ENCODE measurements around the gene RARG.

RARG gene

DNA sequence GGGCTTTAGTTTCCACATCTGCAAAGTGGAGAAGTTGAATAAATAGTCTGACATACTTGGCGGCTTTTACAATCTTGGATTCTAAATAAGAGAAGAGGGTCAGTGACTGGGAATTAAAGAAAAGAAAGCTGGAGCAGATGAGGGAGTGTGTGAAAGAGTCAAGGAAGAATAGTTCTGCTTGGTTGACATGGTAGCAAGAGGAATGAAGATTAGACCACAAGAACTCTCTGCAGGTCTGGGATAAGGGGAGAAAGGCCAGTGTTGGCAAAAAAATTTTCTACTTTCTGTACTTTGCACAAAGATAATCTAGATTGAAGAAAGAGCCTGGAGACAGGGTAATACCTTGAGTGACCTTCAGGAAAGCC is 30.9 kb downstream of the RARG start:
- Histone ChIP-seq H3K23ac (ENCODE audit: low read length) (no peak overlapping the region), H3K79me2 (ENCODE audit: control insufficient read depth, insufficient read depth, low read length, poor library complexity) (no peaks in the 10 kb centered on the region), H4K8ac (ENCODE audit: low read depth, low read length) (no peak overlapping the region), H2AK5ac (ENCODE audit: low read length) (no peak overlapping the region), H3K9ac (ENCODE audit: low read length) (no peak overlapping the region), H3K36me3 (ENCODE audit: control insufficient read depth in 1 of 2, insufficient read depth in 2 of 2, low read length in 2 of 2) (no peaks in the 10 kb centered on the region), H4K91ac (ENCODE audit: low read depth, low read length) (no peak overlapping the region), H3K14ac (ENCODE audit: low read length) (no peak overlapping the region), H3K4ac (ENCODE audit: low read depth, low read length) (no peak overlapping the region), H3K18ac (ENCODE audit: low read length) (no peak overlapping the region), H3K27me3 (ENCODE audit: insufficient read depth, low read length) (no peaks in the 10 kb centered on the region), H4K12ac (ENCODE audit: low read depth, low read length) (no peak overlapping the region), H3K4me1 (ENCODE audit: control insufficient read depth in 1 of 2, insufficient read depth in 2 of 2, low read length in 2 of 2) (peaks cover 0 to 2% of the 10 kb centered on the region in 2 experiments), H2BK5ac (ENCODE audit: low read depth, low read length, poor library complexity) (no peak overlapping the region), H3K4me3 (ENCODE audit: low read depth, low read length) (no peak overlapping the region), H2AFZ (ENCODE audit: insufficient read depth, low read length, poor library complexity) (no peak overlapping the region), H3K27ac (ENCODE audit: low read depth, low read length) (no peak overlapping the region), H2BK120ac (ENCODE audit: insufficient read depth, low read length, poor library complexity) (no peak overlapping the region), H3K9me3 (ENCODE audit: insufficient read depth, low read depth, low read length) (no peaks in the 10 kb centered on the region), H3K4me2 (ENCODE audit: low read length) (no peak overlapping the region), H2BK12ac (ENCODE audit: low read length) (no peak overlapping the region), H3K79me1 (ENCODE audit: low read length) (no peaks in the 10 kb centered on the region)
- WGBS (ENCODE audit: extremely low coverage, insufficient coverage, insufficient read length): no CpG with 5 or more reads among the region's 1 CpG
- DNase-seq: no peak

DNA sequence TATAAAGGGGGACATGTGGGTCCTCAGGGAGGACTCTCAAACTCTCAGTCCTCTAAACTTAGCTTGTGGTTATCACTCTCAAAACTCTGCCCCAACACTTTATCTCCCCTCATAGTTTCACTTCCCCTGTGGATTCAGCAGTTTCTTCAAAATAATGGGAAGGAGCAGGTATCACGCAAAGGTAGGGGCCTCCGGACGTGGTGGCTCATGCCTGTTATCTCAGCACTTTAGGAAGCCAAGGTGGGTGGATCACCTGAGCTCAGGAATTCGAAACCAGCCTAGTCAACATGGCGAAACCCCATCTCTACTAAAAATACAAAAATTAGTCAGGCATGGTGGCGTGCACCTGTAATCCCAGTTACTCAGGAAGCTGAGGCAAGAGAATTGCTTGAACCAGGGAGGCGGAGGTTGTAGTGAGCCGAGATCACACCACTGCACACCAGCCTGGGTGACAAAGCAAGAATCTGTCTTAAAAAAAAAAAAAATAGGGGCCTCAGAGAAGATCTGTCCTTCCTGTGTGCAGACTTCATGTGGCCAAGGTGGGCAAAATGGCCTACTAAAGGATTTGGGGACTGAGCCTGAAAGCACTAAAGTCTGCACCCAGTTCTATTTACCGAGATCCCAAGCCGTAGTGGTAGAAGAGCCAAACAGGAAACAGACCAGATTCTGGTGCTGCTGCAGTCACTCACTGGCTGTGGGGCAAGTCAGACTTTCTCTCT is 31.4 kb downstream of the RARG start:
- Histone ChIP-seq H3K79me1 (ENCODE audit: low read length) (no peaks in the 10 kb centered on the region), H3K4me2 (ENCODE audit: low read length) (no peak overlapping the region), H2AFZ (ENCODE audit: insufficient read depth, low read length, poor library complexity) (no peak overlapping the region), H3K18ac (ENCODE audit: low read length) (no peak overlapping the region), H4K8ac (ENCODE audit: low read depth, low read length) (no peak overlapping the region), H2BK5ac (ENCODE audit: low read depth, low read length, poor library complexity) (no peak overlapping the region), H3K23ac (ENCODE audit: low read length) (no peak overlapping the region), H3K27ac (ENCODE audit: low read depth, low read length) (no peak overlapping the region), H2BK12ac (ENCODE audit: low read length) (no peak overlapping the region), H3K4ac (ENCODE audit: low read depth, low read length) (no peak overlapping the region), H4K12ac (ENCODE audit: low read depth, low read length) (no peak overlapping the region), H2BK120ac (ENCODE audit: insufficient read depth, low read length, poor library complexity) (no peak overlapping the region), H3K79me2 (ENCODE audit: control insufficient read depth, insufficient read depth, low read length, poor library complexity) (no peaks in the 10 kb centered on the region), H3K9ac (ENCODE audit: low read length) (no peak overlapping the region), H3K36me3 (ENCODE audit: control insufficient read depth in 1 of 2, insufficient read depth in 2 of 2, low read length in 2 of 2) (no peaks in the 10 kb centered on the region), H3K27me3 (ENCODE audit: insufficient read depth, low read length) (no peaks in the 10 kb centered on the region), H3K14ac (ENCODE audit: low read length) (no peak overlapping the region), H3K4me3 (ENCODE audit: low read depth, low read length) (no peak overlapping the region), H2AK5ac (ENCODE audit: low read length) (no peak overlapping the region), H3K9me3 (ENCODE audit: insufficient read depth, low read depth, low read length) (no peaks in the 10 kb centered on the region), H4K91ac (ENCODE audit: low read depth, low read length) (no peak overlapping the region), H3K4me1 (ENCODE audit: control insufficient read depth in 1 of 2, insufficient read depth in 2 of 2, low read length in 2 of 2) (peaks cover 0 to 2% of the 10 kb centered on the region in 2 experiments)
- DNase-seq: no peak
- no CpG with 5 or more reads among the region's 10 CpGs for WGBS (ENCODE audit: extremely low coverage, insufficient coverage, insufficient read length)

DNA sequence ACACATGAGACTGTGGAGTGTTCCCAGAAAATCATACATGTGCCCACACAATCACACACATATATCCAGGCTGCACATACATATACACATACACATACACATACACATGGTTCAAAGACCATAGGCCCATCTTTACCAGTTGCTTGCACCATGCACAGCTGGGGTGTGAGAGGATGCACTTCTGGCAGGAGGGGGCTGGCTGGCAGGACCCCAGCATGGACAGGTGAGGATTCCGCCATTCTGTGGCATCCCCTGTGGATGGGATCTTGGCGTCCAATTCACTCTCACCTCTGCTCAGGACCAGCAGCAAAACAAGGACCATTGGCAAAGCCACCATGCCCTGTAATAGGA is 31.9 kb downstream of the RARG start:
- Histone ChIP-seq H3K4me3 (ENCODE audit: low read depth, low read length) (no peak overlapping the region), H2AFZ (ENCODE audit: insufficient read depth, low read length, poor library complexity) (no peak overlapping the region), H4K8ac (ENCODE audit: low read depth, low read length) (no peak overlapping the region), H2BK5ac (ENCODE audit: low read depth, low read length, poor library complexity) (no peak overlapping the region), H3K27me3 (ENCODE audit: insufficient read depth, low read length) (peaks cover 3% of the 10 kb centered on the region), H4K12ac (ENCODE audit: low read depth, low read length) (no peak overlapping the region), H3K9me3 (ENCODE audit: insufficient read depth, low read depth, low read length) (no peaks in the 10 kb centered on the region), H3K23ac (ENCODE audit: low read length) (no peak overlapping the region), H3K4me1 (ENCODE audit: control insufficient read depth in 1 of 2, insufficient read depth in 2 of 2, low read length in 2 of 2) (peaks cover 0 to 2% of the 10 kb centered on the region in 2 experiments), H2AK5ac (ENCODE audit: low read length) (no peak overlapping the region), H3K14ac (ENCODE audit: low read length) (no peak overlapping the region), H3K18ac (ENCODE audit: low read length) (no peak overlapping the region), H3K79me1 (ENCODE audit: low read length) (no peaks in the 10 kb centered on the region), H2BK120ac (ENCODE audit: insufficient read depth, low read length, poor library complexity) (no peak overlapping the region), H3K4me2 (ENCODE audit: low read length) (no peak overlapping the region), H3K4ac (ENCODE audit: low read depth, low read length) (no peak overlapping the region), H3K27ac (ENCODE audit: low read depth, low read length) (no peak overlapping the region), H3K36me3 (ENCODE audit: control insufficient read depth in 1 of 2, insufficient read depth in 2 of 2, low read length in 2 of 2) (no peaks in the 10 kb centered on the region), H4K91ac (ENCODE audit: low read depth, low read length) (no peak overlapping the region), H3K9ac (ENCODE audit: low read length) (no peak overlapping the region), H3K79me2 (ENCODE audit: control insufficient read depth, insufficient read depth, low read length, poor library complexity) (no peaks in the 10 kb centered on the region), H2BK12ac (ENCODE audit: low read length) (no peak overlapping the region)
- no CpG with 5 or more reads among the region's 2 CpGs for WGBS (ENCODE audit: extremely low coverage, insufficient coverage, insufficient read length)
- DNase-seq: no peak

DNA sequence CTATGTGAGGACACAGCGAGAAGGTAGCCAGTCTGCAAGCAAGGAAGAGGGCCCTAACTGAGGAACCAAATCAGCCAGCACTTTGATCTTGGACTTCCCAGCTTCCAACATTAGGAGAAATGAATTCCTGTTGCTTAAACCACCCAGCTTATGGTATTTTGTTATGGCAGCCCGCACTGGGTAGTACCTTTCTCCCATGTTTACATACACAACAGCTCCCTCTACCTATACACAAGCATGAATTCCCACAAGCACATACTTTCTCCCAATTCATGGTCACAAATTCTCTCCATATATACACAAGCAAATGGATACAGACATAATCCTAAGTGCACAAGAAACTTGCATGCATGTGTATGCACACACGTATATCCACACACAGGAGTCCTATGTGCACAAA is 32.3 kb downstream of the RARG start:
- Histone ChIP-seq H2AK5ac (ENCODE audit: low read length) (no peak overlapping the region), H4K91ac (ENCODE audit: low read depth, low read length) (no peak overlapping the region), H3K36me3 (ENCODE audit: control insufficient read depth in 1 of 2, insufficient read depth in 2 of 2, low read length in 2 of 2) (no peaks in the 10 kb centered on the region), H3K4me1 (ENCODE audit: control insufficient read depth in 1 of 2, insufficient read depth in 2 of 2, low read length in 2 of 2) (peaks cover 0 to 2% of the 10 kb centered on the region in 2 experiments), H3K79me1 (ENCODE audit: low read length) (no peaks in the 10 kb centered on the region), H4K12ac (ENCODE audit: low read depth, low read length) (no peak overlapping the region), H3K4ac (ENCODE audit: low read depth, low read length) (no peak overlapping the region), H2AFZ (ENCODE audit: insufficient read depth, low read length, poor library complexity) (no peak overlapping the region), H3K9ac (ENCODE audit: low read length) (no peak overlapping the region), H3K27ac (ENCODE audit: low read depth, low read length) (no peak overlapping the region), H3K4me2 (ENCODE audit: low read length) (no peak overlapping the region), H2BK5ac (ENCODE audit: low read depth, low read length, poor library complexity) (no peak overlapping the region), H3K23ac (ENCODE audit: low read length) (no peak overlapping the region), H4K8ac (ENCODE audit: low read depth, low read length) (no peak overlapping the region), H2BK120ac (ENCODE audit: insufficient read depth, low read length, poor library complexity) (no peak overlapping the region), H3K9me3 (ENCODE audit: insufficient read depth, low read depth, low read length) (no peaks in the 10 kb centered on the region), H3K79me2 (ENCODE audit: control insufficient read depth, insufficient read depth, low read length, poor library complexity) (no peaks in the 10 kb centered on the region), H3K4me3 (ENCODE audit: low read depth, low read length) (no peak overlapping the region), H3K18ac (ENCODE audit: low read length) (no peak overlapping the region), H3K14ac (ENCODE audit: low read length) (no peak overlapping the region), H3K27me3 (ENCODE audit: insufficient read depth, low read length) (peaks cover 3% of the 10 kb centered on the region), H2BK12ac (ENCODE audit: low read length) (no peak overlapping the region)
- no peak for DNase-seq
- WGBS (ENCODE audit: extremely low coverage, insufficient coverage, insufficient read length): no CpG with 5 or more reads among the region's 3 CpGs

All from trophoblast cell (in vitro differentiated cells and primary cell).